ENCODE measurements around the gene SCTR.

The SCTR gene

GRCh38 chr2:119525614-119526013 lies 1.3 kb upstream of the SCTR start:
- in situ Hi-C loops (cut with MboI; ENCODE audit: low sequenced_read_pairs), result no loop called here

GRCh38 chr2:119523383-119523951 lies 816 bp downstream of the SCTR start:
- in situ Hi-C loops (cut with MboI; ENCODE audit: low sequenced_read_pairs), result no loop called here

GRCh38 chr2:119522671-119523070 lies 1.6 kb downstream of the SCTR start:
- in situ Hi-C loops (cut with MboI; ENCODE audit: low sequenced_read_pairs), result no loop called here

GRCh38 chr2:119521433-119522050 lies 2.7 kb downstream of the SCTR start:
- in situ Hi-C loops (cut with MboI; ENCODE audit: low sequenced_read_pairs), result no loop called here

- in situ Hi-C loops (cut with MboI; ENCODE audit: low sequenced_read_pairs), result no loop called here
These were observed 3.4 kb downstream of the SCTR start for GRCh38 chr2:119520696-119521432.

- in situ Hi-C loops (cut with MboI; ENCODE audit: low sequenced_read_pairs), result no loop called here
These were observed 5.2 kb downstream of the SCTR start for GRCh38 chr2:119519057-119519408.

GRCh38 chr2:119518401-119519056 lies 5.8 kb downstream of the SCTR start:
- in situ Hi-C loops (cut with MboI; ENCODE audit: low sequenced_read_pairs), result no loop called here

GRCh38 chr2:119517433-119517832 lies 6.8 kb downstream of the SCTR start:
- in situ Hi-C loops (cut with MboI; ENCODE audit: low sequenced_read_pairs), result no loop called here

GRCh38 chr2:119516121-119516520 lies 8.2 kb downstream of the SCTR start:
- in situ Hi-C loops (cut with MboI; ENCODE audit: low sequenced_read_pairs), result no loop called here

- in situ Hi-C loops (cut with MboI; ENCODE audit: low sequenced_read_pairs), result no loop called here
These were observed 10.5 kb downstream of the SCTR start for GRCh38 chr2:119513832-119514231.

- in situ Hi-C loops (cut with MboI; ENCODE audit: low sequenced_read_pairs), result no loop called here
These were observed 11.3 kb downstream of the SCTR start for GRCh38 chr2:119512946-119513345.

GRCh38 chr2:119511989-119512388 lies 12.3 kb downstream of the SCTR start:
- in situ Hi-C loops (cut with MboI; ENCODE audit: low sequenced_read_pairs), result no loop called here

- in situ Hi-C loops (cut with MboI; ENCODE audit: low sequenced_read_pairs), result no loop called here
These were observed 15.5 kb downstream of the SCTR start for GRCh38 chr2:119508756-119509155.

- in situ Hi-C loops (cut with MboI; ENCODE audit: low sequenced_read_pairs), result no loop called here
These were observed 27.6 kb downstream of the SCTR start for GRCh38 chr2:119496682-119497081.

- in situ Hi-C loops (cut with MboI; ENCODE audit: low sequenced_read_pairs), result no loop called here
These were observed 28.3 kb downstream of the SCTR start for GRCh38 chr2:119495948-119496347.

- in situ Hi-C loops (cut with MboI; ENCODE audit: low sequenced_read_pairs), result no loop called here
These were observed 30.0 kb downstream of the SCTR start for GRCh38 chr2:119494163-119494790.

- in situ Hi-C loops (cut with MboI; ENCODE audit: low sequenced_read_pairs), result no loop called here
These were observed 32.3 kb downstream of the SCTR start for GRCh38 chr2:119491776-119492525.

GRCh38 chr2:119490653-119491195 lies 33.6 kb downstream of the SCTR start:
- in situ Hi-C loops (cut with MboI; ENCODE audit: low sequenced_read_pairs), result no loop called here

- in situ Hi-C loops (cut with MboI; ENCODE audit: low sequenced_read_pairs), result no loop called here
These were observed 34.2 kb downstream of the SCTR start for GRCh38 chr2:119490106-119490505.

GRCh38 chr2:119489232-119489952 lies 34.9 kb downstream of the SCTR start:
- in situ Hi-C loops (cut with MboI; ENCODE audit: low sequenced_read_pairs), result no loop called here
